ENCODE data around the gene MALAT1. TPM values are rescaled to one million over a fixed set of nuclear protein-coding genes. Genes with fewer than 3 reads are reported as not detected.

Gene MALAT1
- total and polyA plus RNA-seq, 2 of the 13 experiments (the other 11 are each of a cell fraction or from before 2014, with no cell fraction given): 143 to 1,237 TPM

- TF ChIP-seq, protein P1, sequence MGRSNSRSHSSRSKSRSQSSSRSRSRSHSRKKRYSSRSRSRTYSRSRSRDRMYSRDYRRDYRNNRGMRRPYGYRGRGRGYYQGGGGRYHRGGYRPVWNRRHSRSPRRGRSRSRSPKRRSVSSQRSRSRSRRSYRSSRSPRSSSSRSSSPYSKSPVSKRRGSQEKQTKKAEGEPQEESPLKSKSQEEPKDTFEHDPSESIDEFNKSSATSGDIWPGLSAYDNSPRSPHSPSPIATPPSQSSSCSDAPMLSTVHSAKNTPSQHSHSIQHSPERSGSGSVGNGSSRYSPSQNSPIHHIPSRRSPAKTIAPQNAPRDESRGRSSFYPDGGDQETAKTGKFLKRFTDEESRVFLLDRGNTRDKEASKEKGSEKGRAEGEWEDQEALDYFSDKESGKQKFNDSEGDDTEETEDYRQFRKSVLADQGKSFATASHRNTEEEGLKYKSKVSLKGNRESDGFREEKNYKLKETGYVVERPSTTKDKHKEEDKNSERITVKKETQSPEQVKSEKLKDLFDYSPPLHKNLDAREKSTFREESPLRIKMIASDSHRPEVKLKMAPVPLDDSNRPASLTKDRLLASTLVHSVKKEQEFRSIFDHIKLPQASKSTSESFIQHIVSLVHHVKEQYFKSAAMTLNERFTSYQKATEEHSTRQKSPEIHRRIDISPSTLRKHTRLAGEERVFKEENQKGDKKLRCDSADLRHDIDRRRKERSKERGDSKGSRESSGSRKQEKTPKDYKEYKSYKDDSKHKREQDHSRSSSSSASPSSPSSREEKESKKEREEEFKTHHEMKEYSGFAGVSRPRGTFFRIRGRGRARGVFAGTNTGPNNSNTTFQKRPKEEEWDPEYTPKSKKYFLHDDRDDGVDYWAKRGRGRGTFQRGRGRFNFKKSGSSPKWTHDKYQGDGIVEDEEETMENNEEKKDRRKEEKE (IDR thresholded peaks at IDR 0.05): no peak
- no peak for TF ChIP-seq ELF1 (CRISPR knock-in tag; IDR thresholded peaks at IDR 0.05)
- 0 out of 2 replicates have a peak, but pooled peaks have one; percentile 30 for TF ChIP-seq IRX3 (CRISPR knock-in tag; IDR thresholded peaks at IDR 0.05; ENCODE audit: borderline replicate concordance, low read depth)
- TF ChIP-seq AGO2 (optimal IDR thresholded peaks at IDR 0.05; ENCODE audit: low read depth, low read length): peak; percentile 99
- peak; percentile 61; the same call in 1 of the 2 replicates for TF ChIP-seq TEF (CRISPR knock-in tag; IDR thresholded peaks at IDR 0.05)
- TF ChIP-seq, protein P2, sequence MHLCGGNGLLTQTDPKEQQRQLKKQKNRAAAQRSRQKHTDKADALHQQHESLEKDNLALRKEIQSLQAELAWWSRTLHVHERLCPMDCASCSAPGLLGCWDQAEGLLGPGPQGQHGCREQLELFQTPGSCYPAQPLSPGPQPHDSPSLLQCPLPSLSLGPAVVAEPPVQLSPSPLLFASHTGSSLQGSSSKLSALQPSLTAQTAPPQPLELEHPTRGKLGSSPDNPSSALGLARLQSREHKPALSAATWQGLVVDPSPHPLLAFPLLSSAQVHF (CRISPR knock-in tag; IDR thresholded peaks at IDR 0.05): no peak
- TF ChIP-seq ZNF180 (CRISPR knock-in tag; IDR thresholded peaks at IDR 0.05; ENCODE audit: borderline replicate concordance, low read depth): no peak
- TF ChIP-seq SALL1 (CRISPR knock-in tag; IDR thresholded peaks at IDR 0.05): no peak; the same call in 1 of the 2 replicates
- TF ChIP-seq NBN (conservative IDR thresholded peaks at IDR 0.05): no peak
- TF ChIP-seq ZNF567 (CRISPR knock-in tag; IDR thresholded peaks at IDR 0.05; ENCODE audit: borderline replicate concordance): no peak
- TF ChIP-seq TAF1 (CRISPR knock-in tag; IDR thresholded peaks at IDR 0.05): peak; percentile 79
- TF ChIP-seq, protein P3, sequence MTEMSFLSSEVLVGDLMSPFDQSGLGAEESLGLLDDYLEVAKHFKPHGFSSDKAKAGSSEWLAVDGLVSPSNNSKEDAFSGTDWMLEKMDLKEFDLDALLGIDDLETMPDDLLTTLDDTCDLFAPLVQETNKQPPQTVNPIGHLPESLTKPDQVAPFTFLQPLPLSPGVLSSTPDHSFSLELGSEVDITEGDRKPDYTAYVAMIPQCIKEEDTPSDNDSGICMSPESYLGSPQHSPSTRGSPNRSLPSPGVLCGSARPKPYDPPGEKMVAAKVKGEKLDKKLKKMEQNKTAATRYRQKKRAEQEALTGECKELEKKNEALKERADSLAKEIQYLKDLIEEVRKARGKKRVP (CRISPR knock-in tag; IDR thresholded peaks at IDR 0.05): peak in 1 of 2 experiments; percentile 80; a peak in 2 of 4 replicates
- TF ChIP-seq ZNF746 (CRISPR knock-in tag; IDR thresholded peaks at IDR 0.05): no peak
- TF ChIP-seq MED1 (CRISPR knock-in tag; IDR thresholded peaks at IDR 0.05): no peak
- no peak for TF ChIP-seq FOXA3 (CRISPR knock-in tag; IDR thresholded peaks at IDR 0.05)
- 0 out of 2 replicates have a peak, but pooled peaks have one; percentile 5 for TF ChIP-seq ZNF629 (CRISPR knock-in tag; conservative IDR thresholded peaks at IDR 0.05)
- TF ChIP-seq HNF4A (CRISPR knock-in tag; IDR thresholded peaks at IDR 0.05): no peak
- no peak; the same call in 1 of the 2 replicates for TF ChIP-seq HMG20B (CRISPR knock-in tag; conservative IDR thresholded peaks at IDR 0.05)
- TF ChIP-seq SOX5 (CRISPR knock-in tag; IDR thresholded peaks at IDR 0.05; ENCODE audit: borderline replicate concordance): no peak
- no peak for TF ChIP-seq CREB1 (IDR thresholded peaks at IDR 0.05)
- no peak for TF ChIP-seq CREB1 (CRISPR knock-in tag; IDR thresholded peaks at IDR 0.05)
- TF ChIP-seq FLYWCH1 (CRISPR knock-in tag; IDR thresholded peaks at IDR 0.05): no peak
- no peak; the same call in none of the 2 replicates for TF ChIP-seq ATF7-NPFF (CRISPR knock-in tag; IDR thresholded peaks at IDR 0.05; ENCODE audit: low read depth)
- TF ChIP-seq SIN3A (IDR thresholded peaks at IDR 0.05; ENCODE audit: borderline replicate concordance, low read depth, low read length): 0 out of 2 replicates have a peak, but pooled peaks have one; percentile 37
- TF ChIP-seq ZNF788 (CRISPR knock-in tag; IDR thresholded peaks at IDR 0.05; ENCODE audit: borderline replicate concordance): no peak
- no peak for TF ChIP-seq ZNF556 (CRISPR knock-in tag; IDR thresholded peaks at IDR 0.05; ENCODE audit: borderline replicate concordance)
- no peak for TF ChIP-seq NKX3-1 (CRISPR knock-in tag; IDR thresholded peaks at IDR 0.05)
These were observed 661 bp upstream of the MALAT1 start (continued) for GRCh38 chr11:65498042-65498726.

Measured in HepG2 (cell line).